IPS DF 4.7 (cell line): ENCODE measurements around the gene AMIGO3.

Source experiments
- DNase-seq: peaks from one replicate; pipeline ENCODE4 v3.0.0-alpha.2; 2013; ENCODE audit warnings: low spot score; ENCODE audit errors: extremely low read depth

AMIGO3 gene

DNA sequence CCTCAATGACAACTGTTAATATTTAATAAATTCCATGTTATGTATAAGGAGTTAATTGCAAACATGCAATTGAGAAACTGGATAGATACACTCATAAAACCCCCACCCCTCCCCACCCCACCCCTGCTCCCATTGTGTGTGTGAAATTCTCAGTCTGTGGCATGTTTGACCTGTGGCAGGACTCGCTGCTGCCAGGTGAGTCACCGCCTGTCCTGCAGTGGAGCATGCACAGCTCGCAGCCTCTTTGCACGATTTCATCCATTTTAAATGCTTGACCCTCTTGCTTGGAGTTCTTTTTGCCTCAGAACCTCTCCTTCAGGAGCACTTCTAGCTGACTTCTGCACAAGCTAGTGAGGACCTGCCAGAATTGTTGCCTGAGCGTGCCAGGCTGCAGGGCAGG lies 50.6 kb downstream of the AMIGO3 start:
- DNase-seq: no peak

DNA sequence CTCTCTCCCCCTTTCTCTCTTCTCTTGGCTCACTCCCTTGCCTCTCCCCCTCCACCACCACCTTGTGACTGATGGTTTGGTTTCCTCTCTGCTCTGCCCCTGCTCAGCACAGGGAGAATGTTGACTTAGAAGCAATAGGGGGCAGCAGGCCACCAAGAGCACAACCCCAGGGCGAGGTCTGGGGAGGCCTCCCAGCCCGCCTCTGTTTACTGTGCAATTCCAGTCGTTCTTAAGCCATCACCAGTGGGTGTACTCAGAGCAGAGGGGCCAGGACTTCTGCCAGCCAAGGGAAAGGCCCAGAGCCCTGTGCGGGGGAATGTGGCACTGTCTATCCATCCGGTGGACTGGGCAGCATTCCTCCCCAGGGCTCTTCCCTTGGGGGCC lies 51.1 kb downstream of the AMIGO3 start:
- DNase-seq: no peak

DNA sequence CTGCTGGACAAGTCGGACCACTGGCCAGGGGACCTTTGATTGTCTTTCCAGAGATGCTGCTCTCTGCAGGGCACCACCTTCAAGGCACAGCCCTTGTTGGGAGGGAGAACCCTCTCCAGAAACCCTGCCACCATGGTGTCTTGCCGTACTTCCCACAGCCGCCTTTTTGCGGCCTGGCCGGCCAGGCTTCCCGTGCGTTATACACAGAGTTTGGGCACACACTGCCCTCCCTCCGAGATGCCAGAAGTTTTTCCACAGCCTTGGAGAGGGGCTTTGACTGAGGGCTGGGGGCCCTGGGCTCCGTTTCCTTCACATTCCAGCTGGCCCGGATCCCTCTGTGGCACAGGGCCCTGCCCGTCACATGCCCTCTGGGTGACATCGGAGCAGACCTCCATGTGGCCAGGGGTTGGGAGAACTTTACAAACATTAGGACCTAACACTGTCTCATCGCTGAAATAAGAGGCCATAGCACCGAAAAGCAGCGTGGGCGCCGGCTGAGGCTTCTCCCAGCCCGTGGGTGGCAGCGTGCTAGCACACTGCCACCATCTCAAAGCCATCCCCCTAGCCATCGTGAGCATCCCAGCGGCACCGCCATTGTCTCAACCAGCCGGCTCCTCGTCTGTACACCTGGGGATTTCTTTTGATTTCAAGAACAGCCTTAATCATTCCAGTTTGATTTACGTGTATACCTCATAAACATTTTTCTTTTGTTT lies 51.6 kb downstream of the AMIGO3 start:
- no peak for DNase-seq
